CD4-positive, alpha-beta memory T cell (primary cell): ENCODE measurements around the gene QPRT. TPM values are rescaled to one million over a fixed set of nuclear protein-coding genes. Genes with fewer than 3 reads are reported as not detected.
"Not testable (repeated sequence)": the region's sequence is repeated elsewhere in the genome, so short reads cannot be mapped to it uniquely, and the experiment has no call there.

Source experiments
- CTCF ChIA-PET: fragments of 350-600 bp; sonication (Branson Sonifier 250); formaldehyde crosslinking; loops from one replicate; lab custom pipeline; 2021; ENCODE audit warnings: inconsistent platforms; ENCODE audit not compliant: partially characterized antibody; lab: Charles Lee
- POLR2A ChIA-PET: fragments of 350-600 bp; sonication (Branson Sonifier 250); formaldehyde crosslinking; loops from one replicate; lab custom pipeline; 2021; ENCODE audit not compliant: partially characterized antibody; lab: Charles Lee
- DNase-seq, 5 donors: peaks; one replicate each; pipeline versions ENCODE4 v3.0.0 to v3.0.0-alpha.2; 2020 to 2022; ENCODE audit warnings: mixed read lengths in 1 of 5
- H3K27ac ChIP-seq: one replicate; pipeline ENCODE4 v1.7.0; 2013; ENCODE audit warnings: low read depth, low read length
- H3K27me3 ChIP-seq: 2 replicates; pipeline ENCODE4 v1.7.0; 2013; ENCODE audit warnings: mild to moderate bottlenecking, low read length, moderate library complexity; ENCODE audit not compliant: insufficient read depth
- H3K36me3 ChIP-seq: 2 replicates; pipeline ENCODE4 v1.7.0; 2013; ENCODE audit warnings: mild to moderate bottlenecking, low read length, moderate library complexity; ENCODE audit not compliant: insufficient read depth
- H3K4me1 ChIP-seq: 2 replicates; pipeline ENCODE4 v1.7.0; 2013; ENCODE audit warnings: mild to moderate bottlenecking, low read length, moderate library complexity; ENCODE audit not compliant: insufficient read depth
- H3K4me3 ChIP-seq, 2 donors: one replicate each; pipeline ENCODE4 v1.7.0; 2013; ENCODE audit warnings: low read length in 2 of 2, mild to moderate bottlenecking in 1 of 2
- H3K9me3 ChIP-seq, 2 donors: one replicate each; pipeline ENCODE4 v1.7.0; 2013; ENCODE audit warnings: low read length in 2 of 2, control low read depth in 1 of 2; ENCODE audit not compliant: control insufficient read depth in 1 of 2
- H3K27ac Mint-ChIP-seq, 7 donors: one replicate each; pipeline ENCODE4 v1.8.0; 2020 to 2021; ENCODE audit warnings: mixed read lengths in 7 of 7, mild to moderate bottlenecking in 6 of 7, inconsistent platforms in 3 of 7, moderate library complexity in 3 of 7
- H3K27me3 Mint-ChIP-seq, 2 donors: one replicate each; pipeline ENCODE4 v1.8.0; 2020 to 2021; ENCODE audit warnings: mixed read lengths in 2 of 2
- H3K36me3 Mint-ChIP-seq, 2 donors: one replicate each; pipeline ENCODE4 v1.8.0; 2020 to 2021; ENCODE audit warnings: mixed read lengths in 2 of 2, inconsistent platforms in 1 of 2, mild to moderate bottlenecking in 1 of 2
- H3K4me1 Mint-ChIP-seq, 4 donors: one replicate each; pipeline ENCODE4 v1.8.0; 2020 to 2021; ENCODE audit warnings: mixed read lengths in 4 of 4, mild to moderate bottlenecking in 1 of 4
- H3K4me3 Mint-ChIP-seq, 8 donors: one replicate each; pipeline ENCODE4 v1.8.0; 2020 to 2021; ENCODE audit warnings: mixed read lengths in 8 of 8, mild to moderate bottlenecking in 7 of 8, moderate library complexity in 6 of 8, inconsistent platforms in 3 of 8
- H3K9me3 Mint-ChIP-seq, 8 donors: one replicate each; pipeline ENCODE4 v1.8.0; 2020 to 2021; ENCODE audit warnings: mixed read lengths in 8 of 8, mild to moderate bottlenecking in 5 of 8, inconsistent platforms in 3 of 8, moderate library complexity in 1 of 8
- intact Hi-C: fragments of 100-400 bp; cut with micrococcal nuclease; formaldehyde crosslinking; loops from one replicate; pipeline ENCODE4 v1.15.1; 2023
- polyA plus RNA-seq, 2 donors: library from polyadenylated mRNA; unstranded; fragments of 300-500 nt; fragmentation: Illumina TruSeq; gene quantifications; one replicate each; pipeline ENCODE4 v1.2.3, GENCODE V29; 2021
- total RNA-seq, 2 experiments: library from RNA; stranded (reverse); gene quantifications; one replicate each; pipeline ENCODE4 v1.2.3, GENCODE V29; 2021

Gene QPRT
- total and polyA plus RNA-seq, 4 experiments from 2014 or later = 0.53 to 1.1 (median 0.84) TPM

- intact Hi-C loops = loop anchor here (1.0 kb wide), 1 partner anchor 42 kb away; no protein-coding TSS in a partner anchor
- peak overlapping the region; percentile 94 for H3K27ac ChIP-seq
- peaks cover 48 to 88% (median 66%) of the 10 kb centered on the region in 4 donors for H3K4me1 Mint-ChIP-seq
- ChIA-PET POLR2A (interaction anchor here (0.6 to 9.7 kb wide), 14 partner anchors 10 to 104 kb away, joined by 3 to 183 read pairs (median 32); partner anchors contain the start of genes KIF22, MAZ, MVP and PAGR1), CTCF (interaction anchor here (1.0 to 4.4 kb wide), 7 partner anchors 10 to 104 kb away, joined by 4 to 22 read pairs (median 5); partner anchors contain the start of gene KIF22)
- peak in 2 of 5 donors; percentile 33 to 37 for DNase-seq
- peaks cover 27% of the 10 kb centered on the region for H3K36me3 ChIP-seq
- peaks cover 0 to 4% (median 3%) of the 10 kb centered on the region in 8 donors for H3K9me3 Mint-ChIP-seq
- H3K4me1 ChIP-seq = peaks cover 85% of the 10 kb centered on the region
- H3K27me3 Mint-ChIP-seq = peaks cover 0 to 2% of the 10 kb centered on the region in 2 donors
- no peaks in the 10 kb centered on the region for H3K9me3 ChIP-seq
- no peaks in the 10 kb centered on the region for H3K27me3 ChIP-seq
- H3K36me3 Mint-ChIP-seq = peaks cover 67 to 74% of the 10 kb centered on the region in 2 donors
- peak overlapping the region; percentile 98 to 100 (median 100) for H3K27ac Mint-ChIP-seq
- H3K4me3 ChIP-seq = peak overlapping the region; percentile 67 to 93
- peak overlapping the region; percentile 96 to 100 (median 99) for H3K4me3 Mint-ChIP-seq
Measured at GRCh38 chr16:29744541-29745101, 65.6 kb downstream of the QPRT start.

GRCh38 chr16:29745121-29745852 is 66.3 kb downstream of the QPRT start:
- Histone ChIP-seq H3K4me3 (peak overlapping the region; percentile 67 to 93), H3K4me1 (peaks cover 84% of the 10 kb centered on the region), H3K9me3 (no peaks in the 10 kb centered on the region), H3K36me3 (peaks cover 27% of the 10 kb centered on the region), H3K27ac (peak overlapping the region; percentile 94), H3K27me3 (no peaks in the 10 kb centered on the region)
- intact Hi-C loops = loop anchor here (1.0 kb wide), 1 partner anchor 43 kb away; no protein-coding TSS in a partner anchor
- Mint-ChIP-seq H3K4me1 (peaks cover 42 to 85% (median 60%) of the 10 kb centered on the region in 4 donors), H3K27ac (peak overlapping the region; percentile 98 to 100 (median 100)), H3K27me3 (peaks cover 0 to 2% of the 10 kb centered on the region in 2 donors), H3K36me3 (peaks cover 64 to 72% of the 10 kb centered on the region in 2 donors), H3K4me3 (peak overlapping the region; percentile 96 to 100 (median 99)), H3K9me3 (peaks cover 0 to 4% (median 1%) of the 10 kb centered on the region in 8 donors)
- ChIA-PET POLR2A (interaction anchor here (1.0 to 9.7 kb wide), 18 partner anchors 7 to 320 kb away, joined by 3 to 183 read pairs (median 11); partner anchors contain the start of genes ALDOA, KIF22, MAZ and MVP), CTCF (interaction anchor here (1.0 to 6.6 kb wide), 10 partner anchors 9 to 103 kb away, joined by 3 to 39 read pairs (median 7); partner anchors contain the start of gene KIF22)
- peak in 4 of 5 donors; percentile 63 to 71 (median 66) for DNase-seq

- peak within 1 kb of the TSS; percentile 67 to 93 for H3K4me3 ChIP-seq
- ChIA-PET POLR2A (interaction anchor here (0.8 to 9.7 kb wide), 20 partner anchors 8 to 319 kb away, joined by 3 to 183 read pairs (median 11); partner anchors contain the start of genes ALDOA, KIF22, MAZ and MVP), CTCF (interaction anchor here (1.0 to 6.6 kb wide), 8 partner anchors 9 to 102 kb away, joined by 3 to 39 read pairs (median 8); partner anchors contain the start of gene KIF22)
- peaks cover 39 to 79% (median 54%) of the 10 kb centered on the region in 4 donors for H3K4me1 Mint-ChIP-seq
- H3K27me3 ChIP-seq = no peaks in the 10 kb centered on the region
- peaks cover 0 to 2% of the 10 kb centered on the region in 2 donors for H3K27me3 Mint-ChIP-seq
- H3K36me3 Mint-ChIP-seq = peaks cover 59 to 68% of the 10 kb centered on the region in 2 donors
- peaks cover 27% of the 10 kb centered on the region for H3K36me3 ChIP-seq
- H3K9me3 Mint-ChIP-seq = peaks cover 0 to 4% (median 1%) of the 10 kb centered on the region in 8 donors
- H3K4me3 Mint-ChIP-seq = peak within 1 kb of the TSS; percentile 96 to 100 (median 99)
- peaks cover 78% of the 10 kb centered on the region for H3K4me1 ChIP-seq
- H3K9me3 ChIP-seq = no peaks in the 10 kb centered on the region
- peak; percentile 98 to 99 (median 98) for DNase-seq
- peak within 1 kb of the TSS; percentile 94 for H3K27ac ChIP-seq
- H3K27ac Mint-ChIP-seq = peak within 1 kb of the TSS; percentile 98 to 100 (median 100)
- intact Hi-C loops = loop anchor here (1.0 to 2.0 kb wide), 6 partner anchors 8 to 71 kb away; partner anchors contain the start of genes KIF22 and PAGR1
Measured at GRCh38 chr16:29745853-29746345, 66.9 kb downstream of the QPRT start, which contains the start of gene C16orf54. C16orf54 (minus strand) TSS chr16:29745990; CDS start chr16:29744951, 1,039 bp downstream.

- not testable (repeated sequence) for H3K9me3 ChIP-seq, H3K27me3 Mint-ChIP-seq, H3K27me3 ChIP-seq, H3K9me3 Mint-ChIP-seq
- peak overlapping the region in 1 of 2 donors; percentile 93 for H3K4me3 ChIP-seq
- DNase-seq = peak in 1 of 5 donors; percentile 48
- peak overlapping the region; percentile 94 for H3K27ac ChIP-seq
- H3K4me1 ChIP-seq = peaks cover 71% of the 10 kb centered on the region
- ChIA-PET POLR2A (interaction anchor here (0.8 to 9.7 kb wide), 20 partner anchors 8 to 319 kb away, joined by 3 to 183 read pairs (median 11); partner anchors contain the start of genes ALDOA, KIF22, MAZ and MVP), CTCF (interaction anchor here (0.9 to 6.6 kb wide), 8 partner anchors 8 to 102 kb away, joined by 3 to 39 read pairs (median 6); partner anchors contain the start of gene KIF22)
- Mint-ChIP-seq H3K27ac (peak overlapping the region; percentile 98 to 100 (median 100)), H3K4me1 (peaks cover 33 to 77% (median 49%) of the 10 kb centered on the region in 4 donors), H3K36me3 (peaks cover 53 to 62% of the 10 kb centered on the region in 2 donors), H3K4me3 (peak overlapping the region; percentile 96 to 100 (median 99))
- intact Hi-C loops = loop anchor here (1.0 to 2.0 kb wide), 5 partner anchors 8 to 70 kb away; partner anchors contain the start of genes KIF22 and PAGR1
- peaks cover 26% of the 10 kb centered on the region for H3K36me3 ChIP-seq
Measured at GRCh38 chr16:29746518-29746917, 67.5 kb downstream of the QPRT start.

Other genes with a start within 250 kb of the QPRT start
- gene BOLA2, start 224.8 kb upstream of the QPRT start, total RNA-seq = 10 to 100 TPM; 10.9 to 11.6 TPM
- 10 to 100 TPM; 23.3 to 28.3 TPM for gene BOLA2, start 224.8 kb upstream of the QPRT start, polyA plus RNA-seq
- gene SLX1B, start 224.6 kb upstream of the QPRT start, total RNA-seq = 10 to 100 TPM; 34.6 to 43.0 TPM
- gene SLX1B, start 224.6 kb upstream of the QPRT start, polyA plus RNA-seq = 10 to 100 TPM in 1 of 2 donors, 1 to 10 TPM in 1; 5.1 to 13.9 TPM
- 1 to 10 TPM; 3.8 to 6.2 TPM for gene SULT1A4, start 219.3 kb upstream of the QPRT start, total RNA-seq
- gene SULT1A4, start 219.3 kb upstream of the QPRT start, polyA plus RNA-seq = 1 to 10 TPM in 1 of 2 donors, not detected in 1; 1.8 TPM
- 10 to 100 TPM; 66.8 to 78.8 TPM for gene NPIPB12, start 172.8 kb upstream of the QPRT start, total RNA-seq
- gene NPIPB12, start 172.8 kb upstream of the QPRT start, polyA plus RNA-seq = 10 to 100 TPM in 1 of 2 donors, 1 to 10 TPM in 1; 1.4 to 15.0 TPM
- 100 to 1,000 TPM; 168 to 175 TPM for gene SPN, start 15.9 kb upstream of the QPRT start, total RNA-seq
- gene SPN, start 15.9 kb upstream of the QPRT start, polyA plus RNA-seq = 100 to 1,000 TPM in 1 of 2 donors, 10 to 100 TPM in 1; 86.3 to 208 TPM
- 100 to 1,000 TPM; 139 to 143 TPM for gene C16orf54, start 66.8 kb downstream of the QPRT start, total RNA-seq
- 10 to 100 TPM; 11.8 to 56.8 TPM for gene C16orf54, start 66.8 kb downstream of the QPRT start, polyA plus RNA-seq
- gene ZG16, start 99.1 kb downstream of the QPRT start, total RNA-seq = not detected
- gene ZG16, start 99.1 kb downstream of the QPRT start, polyA plus RNA-seq = not detected
- 10 to 100 TPM; 89.4 to 98.6 TPM for gene KIF22, start 111.6 kb downstream of the QPRT start, total RNA-seq
- 10 to 100 TPM; 35.7 to 54.2 TPM for gene KIF22, start 111.6 kb downstream of the QPRT start, polyA plus RNA-seq
- gene MAZ, start 127.3 kb downstream of the QPRT start, total RNA-seq = 100 to 1,000 TPM; 258 to 264 TPM
- gene MAZ, start 127.3 kb downstream of the QPRT start, polyA plus RNA-seq = 10 to 100 TPM; 40.3 to 69.1 TPM
- gene PRRT2, start 133.0 kb downstream of the QPRT start, total RNA-seq = 1 to 10 TPM; 6.3 to 6.9 TPM
- gene PRRT2, start 133.0 kb downstream of the QPRT start, polyA plus RNA-seq = under 1 TPM; 0.20 to 0.37 TPM
- gene PAGR1, start 137.0 kb downstream of the QPRT start, total RNA-seq = 10 to 100 TPM; 43.7 to 44.9 TPM
- gene PAGR1, start 137.0 kb downstream of the QPRT start, polyA plus RNA-seq = 10 to 100 TPM; 46.0 to 51.1 TPM
- gene MVP, start 141.3 kb downstream of the QPRT start, total RNA-seq = 100 to 1,000 TPM; 145 to 146 TPM
- 100 to 1,000 TPM; 172 to 187 TPM for gene MVP, start 141.3 kb downstream of the QPRT start, polyA plus RNA-seq
- 10 to 100 TPM; 76.2 to 79.8 TPM for gene CDIPT, start 184.0 kb downstream of the QPRT start, total RNA-seq
- gene CDIPT, start 184.0 kb downstream of the QPRT start, polyA plus RNA-seq = 100 to 1,000 TPM in 1 of 2 donors, 10 to 100 TPM in 1; 87.2 to 123 TPM
- gene SEZ6L2, start 220.4 kb downstream of the QPRT start, total RNA-seq = under 1 TPM in 1 of 2 experiments, not detected in 1; 0.70 TPM
- gene SEZ6L2, start 220.4 kb downstream of the QPRT start, polyA plus RNA-seq = not detected
- gene ASPHD1, start 221.3 kb downstream of the QPRT start, total RNA-seq = not detected
- gene ASPHD1, start 221.3 kb downstream of the QPRT start, polyA plus RNA-seq = not detected
- 10 to 100 TPM; 85.7 to 87.3 TPM for gene KCTD13, start 247.0 kb downstream of the QPRT start, total RNA-seq
- gene KCTD13, start 247.0 kb downstream of the QPRT start, polyA plus RNA-seq = 10 to 100 TPM in 1 of 2 donors, 1 to 10 TPM in 1; 6.0 to 16.3 TPM